Astrocyte of the cerebellum (primary cell): Measurements from ENCODE around the gene ARPP21.

Experiments
- DNase-seq: peaks from one replicate; pipeline ENCODE4 v3.0.0-alpha.2; 2011; ENCODE audit warnings: low read depth
- H3K4me3 ChIP-seq: 2 replicates; pipeline ENCODE4 v1.5.1; 2011; ENCODE audit warnings: mild to moderate bottlenecking, low read depth, low read length, moderate library complexity
- CTCF ChIP-seq: IDR thresholded peaks from 2 replicates; pipeline ENCODE4 v1.5.1; 2012; ENCODE audit warnings: low read length, low read depth, moderate library complexity, mild to moderate bottlenecking; ENCODE audit errors: missing control alignments
- in situ Hi-C: cut with HindIII; loops from 2 replicates; pipeline ENCODE4 v1.10.0; 2017; ENCODE audit warnings: low sequenced_read_pairs

Gene ARPP21

GRCh38 chr3:35649405-35649804 is 10.1 kb downstream of the ARPP21 start:
- H3K4me3 ChIP-seq, result no peak overlapping the region
- in situ Hi-C loops, result no loop called here
- no peak for DNase-seq
- TF ChIP-seq CTCF, result no peak

GRCh38 chr3:35651426-35651825 is 12.1 kb downstream of the ARPP21 start:
- no peak for TF ChIP-seq CTCF
- in situ Hi-C loops, result no loop called here
- no peak overlapping the region for H3K4me3 ChIP-seq
- no peak for DNase-seq

GRCh38 chr3:35651851-35652250 is 12.5 kb downstream of the ARPP21 start:
- no peak for TF ChIP-seq CTCF
- no peak for DNase-seq
- in situ Hi-C loops, result no loop called here

GRCh38 chr3:35653347-35653746 is 14.0 kb downstream of the ARPP21 start:
- no peak for DNase-seq
- no peak overlapping the region for H3K4me3 ChIP-seq
- TF ChIP-seq CTCF, result no peak
- in situ Hi-C loops, result no loop called here

More at GRCh38 chr3:35651851-35652250, 12.5 kb downstream of the ARPP21 start:
- H3K4me3 ChIP-seq, result no peak overlapping the region

GRCh38 chr3:35654476-35654875 is 15.2 kb downstream of the ARPP21 start:
- H3K4me3 ChIP-seq, result no peak overlapping the region
- TF ChIP-seq CTCF, result no peak
- no peak for DNase-seq
- in situ Hi-C loops, result no loop called here

- in situ Hi-C loops, result no loop called here
- no peak overlapping the region for H3K4me3 ChIP-seq
- no peak for DNase-seq
- no peak for TF ChIP-seq CTCF
These were observed 19.4 kb downstream of the ARPP21 start for GRCh38 chr3:35658686-35659085.

GRCh38 chr3:35659768-35660167 is 20.4 kb downstream of the ARPP21 start:
- no peak overlapping the region for H3K4me3 ChIP-seq
- DNase-seq, result no peak
- TF ChIP-seq CTCF, result peak; percentile 17
- in situ Hi-C loops, result no loop called here
